GM10266 (cell line): Measurements from ENCODE around the gene IGFBP6.
A peak's percentile ranks its signal among the peaks of the same experiment; 100 is the strongest.

Source experiments
- DNase-seq: peaks from one replicate; pipeline ENCODE4 v3.0.0; 2012; ENCODE audit errors: extremely low spot score
- TF ChIP-seq, protein P1 (sequence below): IDR thresholded peaks from 2 replicates; pipeline ENCODE4 v1.5.1; 2012; ENCODE audit warnings: mild to moderate bottlenecking, low read depth; ENCODE audit not compliant: control insufficient read depth, insufficient read depth; ENCODE audit errors: missing control alignments

The IGFBP6 gene

DNA sequence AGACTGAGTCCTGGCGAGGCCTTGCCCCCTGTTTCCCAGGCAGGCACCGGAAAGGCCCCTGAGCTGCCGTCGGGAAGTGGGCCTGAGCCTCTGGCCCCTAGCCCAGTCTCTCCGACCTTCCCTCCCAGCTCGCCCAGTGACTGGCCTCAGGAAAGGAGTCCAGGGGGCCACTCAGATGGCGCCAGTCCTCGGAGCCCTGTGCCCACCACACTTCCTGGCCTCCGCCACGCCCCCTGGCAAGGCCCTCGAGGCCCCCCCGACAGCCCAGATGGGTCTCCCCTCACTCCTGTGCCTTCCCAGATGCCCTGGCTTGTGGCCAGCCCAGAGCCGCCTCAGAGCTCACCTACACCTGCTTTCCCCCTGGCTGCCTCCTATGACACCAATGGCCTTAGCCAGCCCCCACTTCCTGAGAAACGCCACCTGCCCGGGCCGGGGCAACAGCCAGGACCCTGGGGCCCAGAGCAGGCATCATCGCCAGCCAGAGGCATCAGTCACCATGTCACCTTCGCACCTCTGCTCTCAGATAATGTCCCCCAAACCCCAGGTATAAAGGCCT is 36.7 kb upstream of the IGFBP6 start:
- DNase-seq = no peak
- TF ChIP-seq, protein P1, sequence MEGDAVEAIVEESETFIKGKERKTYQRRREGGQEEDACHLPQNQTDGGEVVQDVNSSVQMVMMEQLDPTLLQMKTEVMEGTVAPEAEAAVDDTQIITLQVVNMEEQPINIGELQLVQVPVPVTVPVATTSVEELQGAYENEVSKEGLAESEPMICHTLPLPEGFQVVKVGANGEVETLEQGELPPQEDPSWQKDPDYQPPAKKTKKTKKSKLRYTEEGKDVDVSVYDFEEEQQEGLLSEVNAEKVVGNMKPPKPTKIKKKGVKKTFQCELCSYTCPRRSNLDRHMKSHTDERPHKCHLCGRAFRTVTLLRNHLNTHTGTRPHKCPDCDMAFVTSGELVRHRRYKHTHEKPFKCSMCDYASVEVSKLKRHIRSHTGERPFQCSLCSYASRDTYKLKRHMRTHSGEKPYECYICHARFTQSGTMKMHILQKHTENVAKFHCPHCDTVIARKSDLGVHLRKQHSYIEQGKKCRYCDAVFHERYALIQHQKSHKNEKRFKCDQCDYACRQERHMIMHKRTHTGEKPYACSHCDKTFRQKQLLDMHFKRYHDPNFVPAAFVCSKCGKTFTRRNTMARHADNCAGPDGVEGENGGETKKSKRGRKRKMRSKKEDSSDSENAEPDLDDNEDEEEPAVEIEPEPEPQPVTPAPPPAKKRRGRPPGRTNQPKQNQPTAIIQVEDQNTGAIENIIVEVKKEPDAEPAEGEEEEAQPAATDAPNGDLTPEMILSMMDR = no peak

DNA sequence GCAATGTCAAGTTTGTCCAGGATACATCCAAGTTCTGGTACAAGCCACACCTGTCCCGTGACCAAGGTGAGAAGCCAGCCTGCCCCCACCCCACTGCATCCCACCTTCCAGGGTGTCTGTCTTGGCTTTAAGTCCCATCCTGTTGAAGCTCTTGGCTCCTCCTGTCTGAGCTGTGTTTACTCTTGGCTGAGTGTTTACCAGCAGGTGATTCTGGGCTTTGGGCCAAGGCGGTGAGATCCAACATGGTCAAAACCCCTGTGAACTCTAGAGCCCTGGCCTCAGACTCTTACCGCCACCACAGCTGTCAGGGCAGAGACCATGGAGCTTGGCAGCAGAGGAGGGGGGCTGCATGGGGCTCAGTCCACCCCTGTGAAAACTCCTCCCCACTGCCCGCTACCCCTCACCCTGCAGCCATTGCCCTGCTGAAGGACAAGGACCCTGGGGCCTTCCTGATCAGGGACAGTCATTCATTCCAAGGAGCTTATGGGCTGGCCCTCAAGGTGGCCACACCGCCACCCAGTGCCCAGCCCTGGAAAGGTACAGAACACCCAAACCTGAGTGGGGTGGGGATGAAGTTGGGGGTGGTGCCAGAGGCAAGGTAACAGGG is 36.0 kb upstream of the IGFBP6 start:
- TF ChIP-seq, protein P1 = peak; percentile 14
- DNase-seq = no peak

DNA sequence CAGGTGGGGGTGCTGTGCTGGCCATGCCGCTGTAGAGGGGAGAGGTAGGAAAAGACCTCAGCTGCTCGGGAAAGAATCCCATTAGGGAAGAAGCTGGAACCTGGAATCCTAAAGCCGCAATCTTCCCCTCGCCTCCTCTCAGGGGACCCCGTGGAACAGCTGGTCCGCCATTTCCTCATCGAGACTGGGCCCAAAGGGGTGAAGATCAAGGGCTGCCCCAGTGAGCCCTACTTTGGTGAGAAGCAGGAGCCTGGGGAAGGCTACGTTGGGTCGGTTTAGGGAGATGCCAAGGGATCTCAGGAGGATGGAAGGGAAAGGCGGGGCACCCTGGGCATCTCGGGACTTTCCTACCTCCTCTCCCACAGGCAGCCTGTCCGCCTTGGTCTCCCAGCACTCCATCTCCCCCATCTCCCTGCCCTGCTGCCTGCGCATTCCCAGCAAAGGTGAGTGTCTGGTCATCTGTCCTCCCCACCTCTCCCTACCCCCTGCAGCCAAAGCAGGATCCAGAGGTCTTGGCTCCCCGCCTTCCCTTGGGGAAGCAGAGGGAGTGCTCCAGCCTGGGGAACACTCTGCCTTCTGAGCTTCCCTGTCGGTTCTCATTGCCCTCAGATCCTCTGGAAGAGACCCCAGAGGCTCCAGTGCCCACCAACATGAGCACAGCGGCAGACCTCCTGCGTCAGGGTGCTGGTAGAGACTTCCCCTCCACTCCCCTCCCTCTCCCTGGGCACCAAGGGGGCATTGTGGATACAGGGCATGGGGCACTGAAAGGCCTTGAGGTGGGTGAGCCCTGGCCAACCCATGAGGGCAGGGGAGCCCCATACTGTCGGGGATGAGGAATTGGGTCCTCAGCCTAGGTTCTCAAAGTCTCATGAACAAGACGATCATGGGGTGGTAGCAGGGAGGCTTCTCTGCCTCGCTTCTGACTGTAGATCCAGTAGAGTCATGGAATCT is 35.2 kb upstream of the IGFBP6 start:
- TF ChIP-seq, protein P1 = no peak
- no peak for DNase-seq

DNA sequence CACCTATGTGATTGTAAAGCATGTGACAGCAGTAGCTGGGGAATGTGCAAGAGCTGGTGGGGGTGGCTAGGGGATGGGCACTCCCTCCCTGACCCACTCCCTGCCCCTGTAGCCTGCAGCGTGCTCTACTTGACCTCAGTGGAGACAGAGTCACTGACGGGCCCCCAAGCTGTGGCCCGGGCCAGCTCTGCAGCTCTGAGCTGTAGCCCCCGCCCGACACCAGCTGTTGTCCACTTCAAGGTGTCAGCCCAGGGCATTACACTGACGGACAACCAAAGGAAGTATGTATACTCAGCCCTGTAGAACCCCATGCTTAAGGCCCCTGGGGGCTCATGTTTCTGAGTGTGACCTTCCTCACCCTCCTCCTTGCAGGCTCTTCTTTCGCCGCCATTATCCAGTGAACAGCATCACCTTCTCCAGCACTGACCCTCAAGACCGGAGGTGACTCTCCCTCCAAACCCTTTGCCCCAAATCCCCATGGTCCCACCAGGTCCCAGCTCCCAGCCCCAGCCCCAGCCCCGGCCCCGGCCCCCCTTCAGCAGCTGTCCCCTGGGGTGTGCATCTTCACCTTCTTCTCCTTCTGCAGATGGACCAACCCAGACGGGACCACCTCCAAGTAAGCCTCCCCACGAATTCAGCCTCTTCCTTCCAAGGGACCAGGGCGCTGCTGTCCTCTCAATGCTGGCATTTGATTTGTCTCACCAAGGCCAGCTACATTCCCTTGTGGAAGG is 34.3 kb upstream of the IGFBP6 start:
- TF ChIP-seq, protein P1 = no peak
- DNase-seq = no peak

DNA sequence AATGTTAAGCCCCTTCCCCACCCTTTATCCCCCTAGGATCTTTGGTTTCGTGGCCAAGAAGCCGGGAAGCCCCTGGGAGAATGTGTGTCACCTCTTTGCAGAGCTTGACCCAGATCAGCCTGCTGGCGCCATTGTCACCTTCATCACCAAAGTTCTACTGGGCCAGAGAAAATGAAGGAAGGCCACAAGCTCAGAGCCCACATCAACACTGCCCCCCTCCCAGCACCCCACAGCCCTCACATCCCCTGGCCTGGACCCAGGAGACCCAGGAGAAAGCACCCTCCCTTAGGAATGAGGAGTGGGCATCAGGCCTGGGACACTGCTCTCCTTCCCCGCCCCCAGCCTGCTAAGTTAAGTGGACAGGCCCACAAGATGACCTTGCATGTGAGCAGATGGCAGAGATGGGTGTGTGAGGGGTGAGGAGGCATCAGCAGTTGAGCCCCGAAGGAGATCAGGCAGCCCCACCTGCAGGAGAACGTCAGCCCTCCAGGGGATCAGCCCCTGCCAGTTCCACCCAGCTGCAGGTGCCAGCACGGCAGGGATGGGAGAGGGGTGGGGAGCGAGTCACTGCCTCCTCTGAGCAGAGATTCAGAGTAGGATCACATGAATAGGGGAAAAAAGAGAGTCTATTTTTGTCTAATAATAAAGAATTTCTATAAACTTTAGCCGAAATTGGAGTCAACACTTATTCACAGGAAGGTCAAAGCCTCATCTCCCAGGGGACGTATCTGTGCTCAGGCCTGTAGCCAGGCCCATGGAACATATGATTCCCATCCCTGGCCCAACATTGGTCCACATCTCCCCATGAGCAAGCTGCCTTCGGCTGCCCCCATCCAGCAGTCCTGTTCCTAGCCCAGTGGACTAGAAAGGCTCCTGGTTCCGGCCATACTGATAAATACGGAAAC is 33.5 kb upstream of the IGFBP6 start:
- TF ChIP-seq, protein P1 = no peak
- no peak for DNase-seq
